Ishikawa (cell line): ENCODE measurements around the gene MYLK.

ENCODE experiments used
- CEBPB ChIP-seq: IDR thresholded peaks from 2 replicates; pipeline ENCODE4 v1.6.1; 2012
- CREB1 ChIP-seq: IDR thresholded peaks from 2 replicates; pipeline ENCODE4 v1.6.1; 2012; ENCODE audit warnings: low read depth
- EGR1 ChIP-seq: IDR thresholded peaks from 2 replicates; pipeline ENCODE4 v1.6.1; 2012
- EP300 ChIP-seq: IDR thresholded peaks from 2 replicates; pipeline ENCODE4 v1.6.1; 2012; ENCODE audit warnings: borderline replicate concordance
- FOXM1 ChIP-seq: IDR thresholded peaks from 2 replicates; pipeline ENCODE4 v1.6.1; 2012; ENCODE audit warnings: low read depth, borderline replicate concordance
- NFIC ChIP-seq: IDR thresholded peaks from 2 replicates; pipeline ENCODE4 v1.6.1; 2012
- RAD21 ChIP-seq: IDR thresholded peaks from 2 replicates; pipeline ENCODE4 v1.6.1; 2012; ENCODE audit warnings: low read depth
- REST ChIP-seq: IDR thresholded peaks from 2 replicates; pipeline ENCODE4 v1.6.1; 2012; ENCODE audit warnings: low read depth, mild to moderate bottlenecking
- TAF1 ChIP-seq: IDR thresholded peaks from 2 replicates; pipeline ENCODE4 v1.6.1; 2012; ENCODE audit warnings: low read depth, mild to moderate bottlenecking
- TCF12 ChIP-seq: IDR thresholded peaks from 2 replicates; pipeline ENCODE4 v1.6.1; 2012; ENCODE audit warnings: low read depth
- TEAD4 ChIP-seq: IDR thresholded peaks from 2 replicates; pipeline ENCODE4 v1.6.1; 2012
- USF1 ChIP-seq: IDR thresholded peaks from 2 replicates; pipeline ENCODE4 v1.6.1; 2012
- YY1 ChIP-seq: IDR thresholded peaks from 2 replicates; pipeline ENCODE4 v1.6.1; 2012; ENCODE audit warnings: low read depth
- ZBTB7A ChIP-seq: IDR thresholded peaks from 2 replicates; pipeline ENCODE4 v1.6.1; 2012; ENCODE audit warnings: low read depth
- TF ChIP-seq, protein P1 (sequence below): IDR thresholded peaks from 2 replicates; pipeline ENCODE4 v1.6.1; 2012

MYLK gene

GRCh38 chr3:123568034-123568433 is 316.1 kb downstream of the MYLK start:
- no peak for TF ChIP-seq YY1
- TF ChIP-seq ZBTB7A: no peak
- TF ChIP-seq EGR1: no peak
- TF ChIP-seq RAD21: no peak
- no peak for TF ChIP-seq TEAD4
- TF ChIP-seq REST: no peak
- TF ChIP-seq USF1: no peak
- no peak for TF ChIP-seq CEBPB
- TF ChIP-seq, protein P1, sequence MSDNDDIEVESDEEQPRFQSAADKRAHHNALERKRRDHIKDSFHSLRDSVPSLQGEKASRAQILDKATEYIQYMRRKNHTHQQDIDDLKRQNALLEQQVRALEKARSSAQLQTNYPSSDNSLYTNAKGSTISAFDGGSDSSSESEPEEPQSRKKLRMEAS: no peak
- TF ChIP-seq TAF1: no peak
- no peak for TF ChIP-seq CREB1

- no peak for TF ChIP-seq ZBTB7A
- no peak for TF ChIP-seq USF1
- TF ChIP-seq EP300: no peak
- TF ChIP-seq NFIC: no peak
- no peak for TF ChIP-seq TAF1
- TF ChIP-seq CREB1: no peak
- TF ChIP-seq CEBPB: no peak
- no peak for TF ChIP-seq RAD21
- TF ChIP-seq EGR1: no peak
- TF ChIP-seq TCF12: no peak
- TF ChIP-seq REST: no peak
- TF ChIP-seq, protein P1: no peak
- no peak for TF ChIP-seq YY1
- TF ChIP-seq FOXM1: no peak
- no peak for TF ChIP-seq TEAD4
Measured at GRCh38 chr3:123564056-123564455, 320.1 kb downstream of the MYLK start.

GRCh38 chr3:123562547-123562946 is 321.6 kb downstream of the MYLK start:
- TF ChIP-seq TEAD4 (no peak), TAF1 (no peak), ZBTB7A (no peak), EP300 (no peak), USF1 (no peak), CREB1 (no peak), CEBPB (no peak), EGR1 (no peak)

GRCh38 chr3:123561188-123561587 is 322.9 kb downstream of the MYLK start:
- no peak for TF ChIP-seq TAF1
- no peak for TF ChIP-seq CEBPB
- no peak for TF ChIP-seq NFIC
- TF ChIP-seq, protein P1: no peak
- no peak for TF ChIP-seq TCF12
